Measurements from ENCODE around the gene S100A1. TPM values are rescaled to one million over a fixed set of nuclear protein-coding genes. Genes with fewer than 3 reads are reported as not detected.

Gene S100A1
- total and polyA plus RNA-seq, 12 donors: 685 to 3,035 (median 2,343) TPM

GRCh38 chr1:153608089-153608682 lies 20.0 kb upstream of the S100A1 start:
- peaks cover 0 to 36% (median 14%) of the 10 kb centered on the region in 9 donors for H3K36me3 ChIP-seq
- intact Hi-C loops (cut with DNase I): loop anchor here in 1 of 10 donors (5.0 kb wide), 1 partner anchor 36 kb away; no protein-coding TSS in a partner anchor
- ATAC-seq: peak in 5 of 8 donors; percentile 16 to 38 (median 20)
- TF ChIP-seq CTCF (IDR thresholded peaks at IDR 0.05): no peak
- H3K4me1 ChIP-seq: peaks cover 10 to 53% (median 35%) of the 10 kb centered on the region in 9 donors
- peak overlapping the region; percentile 90 to 99 (median 96) for H3K27ac ChIP-seq
- no peaks in the 10 kb centered on the region for H3K27me3 ChIP-seq
- WGBS, 2 donors: 71 to 72% methylated on average over 7 of the region's 7 CpGs
- no peaks in the 10 kb centered on the region for H3K9me3 ChIP-seq
- peak overlapping the region; percentile 38 to 73 (median 55) for H3K4me3 ChIP-seq
- DNase-seq: no peak

GRCh38 chr1:153608742-153609584 lies 19.3 kb upstream of the S100A1 start:
- H3K4me3 ChIP-seq: peak overlapping the region; percentile 38 to 73 (median 55)
- intact Hi-C loops (cut with DNase I): loop anchor here in 1 of 10 donors (5.0 kb wide), 1 partner anchor 37 kb away; no protein-coding TSS in a partner anchor
- no peaks in the 10 kb centered on the region for H3K9me3 ChIP-seq
- H3K27me3 ChIP-seq: no peaks in the 10 kb centered on the region
- H3K27ac ChIP-seq: peak overlapping the region; percentile 90 to 99 (median 96)
- DNase-seq (peak; percentile 78 to 88), ATAC-seq (peak; percentile 72 to 89 (median 80))
- TF ChIP-seq CTCF (IDR thresholded peaks at IDR 0.05): no peak
- 45 to 53% methylated on average over 19 of the region's 19 CpGs for WGBS, 2 donors
- peaks cover 0 to 36% (median 14%) of the 10 kb centered on the region in 9 donors for H3K36me3 ChIP-seq
- H3K4me1 ChIP-seq: peaks cover 10 to 57% (median 35%) of the 10 kb centered on the region in 9 donors

- 44% methylated on average over 6 of the region's 6 CpGs for WGBS, 2 donors
- H3K4me1 ChIP-seq: peaks cover 10 to 57% (median 35%) of the 10 kb centered on the region in 9 donors
- no peaks in the 10 kb centered on the region for H3K9me3 ChIP-seq
- no peak for DNase-seq
- peak overlapping the region in 5 of 10 donors; percentile 38 to 73 (median 66) for H3K4me3 ChIP-seq
- no peak for ATAC-seq
- H3K27me3 ChIP-seq: no peaks in the 10 kb centered on the region
- H3K27ac ChIP-seq: peak overlapping the region; percentile 83 to 99 (median 96)
- no peak for TF ChIP-seq CTCF (IDR thresholded peaks at IDR 0.05)
- intact Hi-C loops (cut with DNase I): loop anchor here in 1 of 10 donors (5.0 kb wide), 1 partner anchor 37 kb away; no protein-coding TSS in a partner anchor
- peaks cover 0 to 32% (median 14%) of the 10 kb centered on the region in 9 donors for H3K36me3 ChIP-seq
Measured at GRCh38 chr1:153609585-153609907, 18.7 kb upstream of the S100A1 start.

GRCh38 chr1:153610334-153610733 lies 17.9 kb upstream of the S100A1 start:
- Histone ChIP-seq H3K4me3 (peak overlapping the region in 2 of 10 donors; percentile 1 to 73), H3K4me1 (peaks cover 10 to 57% (median 35%) of the 10 kb centered on the region in 9 donors), H3K27me3 (no peaks in the 10 kb centered on the region), H3K27ac (peak overlapping the region; percentile 83 to 99 (median 96)), H3K36me3 (peaks cover 0 to 26% (median 14%) of the 10 kb centered on the region in 9 donors), H3K9me3 (no peaks in the 10 kb centered on the region)
- ATAC-seq (no peak), DNase-seq (no peak)
- WGBS, 2 donors: 49 to 67% methylated on average over 4 of the region's 4 CpGs
- intact Hi-C loops (cut with DNase I): loop anchor here in 2 of 10 donors (5.0 to 10.0 kb wide), 2 partner anchors 76 to 78 kb away; partner anchors contain the start of gene S100A6 (in 1 of the 2)
- TF ChIP-seq CTCF (IDR thresholded peaks at IDR 0.05): no peak
